HL-60 (cell line): ENCODE measurements around the gene PCNX2.

Experiments
- CTCF ChIP-seq: IDR thresholded peaks from one replicate; pipeline ENCODE4 v1.5.1; 2011; ENCODE audit warnings: low read length, control low read depth, inconsistent platforms; ENCODE audit not compliant: insufficient read depth
- REST ChIP-seq: IDR thresholded peaks from 2 replicates; pipeline ENCODE4 v1.6.1; 2012; ENCODE audit warnings: low read depth; ENCODE audit not compliant: insufficient replicate concordance
- SPI1 ChIP-seq: IDR thresholded peaks from 2 replicates; pipeline ENCODE4 v1.6.1; 2012; ENCODE audit warnings: low read depth, mild to moderate bottlenecking, borderline replicate concordance

DNA sequence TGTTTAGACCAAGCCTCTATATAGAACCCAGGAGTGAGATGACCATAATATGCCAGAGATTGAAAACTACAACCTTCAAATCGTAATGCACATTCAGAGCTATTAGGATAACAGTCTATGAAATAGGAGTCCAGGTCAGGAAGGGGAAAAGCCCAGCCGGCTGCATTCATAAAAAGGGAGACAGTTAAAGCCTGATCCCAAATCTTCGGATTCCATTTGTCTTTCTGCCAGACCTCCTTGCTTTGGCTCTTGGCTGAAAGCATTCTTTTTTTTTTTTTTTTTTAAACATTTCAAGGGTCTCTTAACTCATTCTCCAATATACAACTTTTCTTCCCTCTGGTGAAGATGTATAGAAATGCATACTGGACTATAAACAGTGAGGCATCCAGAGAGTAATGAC lies 264.0 kb downstream of the PCNX2 start:
- no peak for TF ChIP-seq CTCF
- no peak for TF ChIP-seq SPI1
- no peak for TF ChIP-seq REST
